ENCODE results near the gene SPARC. TPM values are rescaled to one million over a fixed set of nuclear protein-coding genes. Genes with fewer than 3 reads are reported as not detected.
"Not testable (repeated sequence)": the region's sequence is repeated elsewhere in the genome, so short reads cannot be mapped to it uniquely, and the experiment has no call there.

SPARC gene
- polyA plus RNA-seq, 1 of the 3 experiments (the other 2 are of a cell fraction), result 1,115 TPM

GRCh38 chr5:151699071-151699901 lies 12.6 kb upstream of the SPARC start (continued):
- TF ChIP-seq, protein P1, sequence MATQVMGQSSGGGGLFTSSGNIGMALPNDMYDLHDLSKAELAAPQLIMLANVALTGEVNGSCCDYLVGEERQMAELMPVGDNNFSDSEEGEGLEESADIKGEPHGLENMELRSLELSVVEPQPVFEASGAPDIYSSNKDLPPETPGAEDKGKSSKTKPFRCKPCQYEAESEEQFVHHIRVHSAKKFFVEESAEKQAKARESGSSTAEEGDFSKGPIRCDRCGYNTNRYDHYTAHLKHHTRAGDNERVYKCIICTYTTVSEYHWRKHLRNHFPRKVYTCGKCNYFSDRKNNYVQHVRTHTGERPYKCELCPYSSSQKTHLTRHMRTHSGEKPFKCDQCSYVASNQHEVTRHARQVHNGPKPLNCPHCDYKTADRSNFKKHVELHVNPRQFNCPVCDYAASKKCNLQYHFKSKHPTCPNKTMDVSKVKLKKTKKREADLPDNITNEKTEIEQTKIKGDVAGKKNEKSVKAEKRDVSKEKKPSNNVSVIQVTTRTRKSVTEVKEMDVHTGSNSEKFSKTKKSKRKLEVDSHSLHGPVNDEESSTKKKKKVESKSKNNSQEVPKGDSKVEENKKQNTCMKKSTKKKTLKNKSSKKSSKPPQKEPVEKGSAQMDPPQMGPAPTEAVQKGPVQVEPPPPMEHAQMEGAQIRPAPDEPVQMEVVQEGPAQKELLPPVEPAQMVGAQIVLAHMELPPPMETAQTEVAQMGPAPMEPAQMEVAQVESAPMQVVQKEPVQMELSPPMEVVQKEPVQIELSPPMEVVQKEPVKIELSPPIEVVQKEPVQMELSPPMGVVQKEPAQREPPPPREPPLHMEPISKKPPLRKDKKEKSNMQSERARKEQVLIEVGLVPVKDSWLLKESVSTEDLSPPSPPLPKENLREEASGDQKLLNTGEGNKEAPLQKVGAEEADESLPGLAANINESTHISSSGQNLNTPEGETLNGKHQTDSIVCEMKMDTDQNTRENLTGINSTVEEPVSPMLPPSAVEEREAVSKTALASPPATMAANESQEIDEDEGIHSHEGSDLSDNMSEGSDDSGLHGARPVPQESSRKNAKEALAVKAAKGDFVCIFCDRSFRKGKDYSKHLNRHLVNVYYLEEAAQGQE (IDR thresholded peaks at IDR 0.05; ENCODE audit: low read depth, low read length), result no peak; the same call in 1 of the 2 replicates
- no peak for TF ChIP-seq RAD21 (IDR thresholded peaks at IDR 0.05; ENCODE audit: low read length)
- TF ChIP-seq FOSL2 (IDR thresholded peaks at IDR 0.05; ENCODE audit: borderline replicate concordance, low read depth), result peak; percentile 89
- TF ChIP-seq MXI1 (IDR thresholded peaks at IDR 0.05; ENCODE audit: low read depth, low read length), result no peak
- peak; percentile 81 for TF ChIP-seq TCF12 (IDR thresholded peaks at IDR 0.05)
- TF ChIP-seq SMC3 (IDR thresholded peaks at IDR 0.05; ENCODE audit: low read depth, low read length), result no peak
- TF ChIP-seq PBX3 (IDR thresholded peaks at IDR 0.05), result peak; percentile 56; the same call in 1 of the 2 replicates
- TF ChIP-seq FOXM1 (IDR thresholded peaks at IDR 0.05; ENCODE audit: low read depth), result no peak
- TF ChIP-seq ZBTB33 (IDR thresholded peaks at IDR 0.05; ENCODE audit: borderline replicate concordance, low read depth), result no peak
- TF ChIP-seq GABPA (IDR thresholded peaks at IDR 0.05; ENCODE audit: low read depth), result no peak
- TF ChIP-seq SIN3A (IDR thresholded peaks at IDR 0.05; ENCODE audit: borderline replicate concordance, low read depth, low read length), result peak; percentile 27; the same call in 1 of the 2 replicates
- TF ChIP-seq IRF3 (IDR thresholded peaks at IDR 0.05; ENCODE audit: low read depth, low read length), result no peak

- H3K9me2 ChIP-seq; H3K4me3 ChIP-seq (ENCODE audit: low read depth in 2 of 2, low read length in 1 of 2); H3K79me2 ChIP-seq (ENCODE audit: insufficient read depth); H3K27me3 ChIP-seq (ENCODE audit: insufficient read depth); POLR2A ChIA-PET; H3K9ac ChIP-seq; DNase-seq; H3K36me3 ChIP-seq (replicated peaks in 1 of 2; ENCODE audit: control insufficient read depth in 1 of 2, insufficient read depth in 2 of 2, low read length in 1 of 2); H4K20me1 ChIP-seq (ENCODE audit: insufficient read depth); H3K4me2 ChIP-seq; H3K9me3 ChIP-seq; H2AFZ ChIP-seq (ENCODE audit: low read depth): not testable (repeated sequence)
- Histone ChIP-seq H3F3A (replicated peaks; ENCODE audit: insufficient read depth) (peaks cover 39% of the 10 kb centered on the region), H3K4me1 (ENCODE audit: control insufficient read depth in 1 of 2, insufficient read depth in 2 of 2, low read depth in 1 of 2, low read length in 1 of 2) (peaks cover 20 to 33% of the 10 kb centered on the region in 2 experiments), H3K27ac (ENCODE audit: low read depth in 2 of 2, low read length in 1 of 2) (peak overlapping the region in 1 of 2 experiments; percentile 100; a peak in 2 of 4 replicates)
- CTCF ChIA-PET, result interaction anchor here (4.1 kb wide), 1 partner anchor 39 kb away, joined by 20 read pairs; no protein-coding TSS in a partner anchor
- WGBS (ENCODE audit: low lambda C conversion rate), result 94% methylated on average over 4 of the region's 4 CpGs
Observed at GRCh38 chr5:151698081-151698480, 11.4 kb upstream of the SPARC start.
